22Rv1 (cell line): Measurements from ENCODE around the gene TXNDC15.

ENCODE experiments used
- ZFX ChIP-seq: fragments of 450-650 bp; IDR thresholded peaks from 2 replicates; pipeline ENCODE4 v1.6.1; 2017; ENCODE audit warnings: antibody characterized with exemption, borderline replicate concordance
- TF ChIP-seq, protein P1 (sequence below): fragments of 450-650 bp; IDR thresholded peaks from 2 replicates; pipeline ENCODE4 v1.5.1; 2017; ENCODE audit warnings: mild to moderate bottlenecking

DNA sequence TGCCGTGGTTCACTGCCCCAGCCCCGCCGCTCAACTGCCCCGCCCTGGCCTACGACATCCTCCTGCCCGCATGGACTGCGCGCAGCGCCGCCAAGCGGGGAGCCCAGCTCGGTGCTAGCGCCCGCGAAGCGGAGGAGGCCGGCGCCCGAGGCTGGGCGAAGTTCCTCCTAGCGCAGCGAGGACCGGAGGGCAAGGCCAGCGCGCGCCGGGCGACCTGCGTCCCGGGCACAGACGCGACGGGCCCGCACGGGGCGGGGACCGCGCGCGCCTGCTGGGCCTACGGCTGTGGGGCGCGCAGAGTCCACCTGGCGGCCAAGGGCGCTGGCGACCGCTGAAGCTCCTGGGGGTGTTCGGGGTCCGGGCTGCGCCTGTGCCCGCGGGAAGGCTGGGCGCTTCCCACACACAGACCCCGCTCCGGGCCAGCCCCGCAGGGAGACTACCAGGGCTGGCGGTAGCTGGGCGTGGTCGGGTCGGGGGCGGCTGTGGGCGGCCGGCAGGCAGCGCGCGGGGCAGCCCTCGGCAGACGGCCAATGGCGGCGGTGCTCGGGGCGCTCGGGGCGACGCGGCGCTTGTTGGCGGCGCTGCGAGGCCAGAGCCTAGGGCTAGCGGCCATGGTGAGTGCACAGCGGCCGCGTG, 30.6 kb downstream of the TXNDC15 start, which contains the start of gene PCBD2:
- TF ChIP-seq, protein P1, sequence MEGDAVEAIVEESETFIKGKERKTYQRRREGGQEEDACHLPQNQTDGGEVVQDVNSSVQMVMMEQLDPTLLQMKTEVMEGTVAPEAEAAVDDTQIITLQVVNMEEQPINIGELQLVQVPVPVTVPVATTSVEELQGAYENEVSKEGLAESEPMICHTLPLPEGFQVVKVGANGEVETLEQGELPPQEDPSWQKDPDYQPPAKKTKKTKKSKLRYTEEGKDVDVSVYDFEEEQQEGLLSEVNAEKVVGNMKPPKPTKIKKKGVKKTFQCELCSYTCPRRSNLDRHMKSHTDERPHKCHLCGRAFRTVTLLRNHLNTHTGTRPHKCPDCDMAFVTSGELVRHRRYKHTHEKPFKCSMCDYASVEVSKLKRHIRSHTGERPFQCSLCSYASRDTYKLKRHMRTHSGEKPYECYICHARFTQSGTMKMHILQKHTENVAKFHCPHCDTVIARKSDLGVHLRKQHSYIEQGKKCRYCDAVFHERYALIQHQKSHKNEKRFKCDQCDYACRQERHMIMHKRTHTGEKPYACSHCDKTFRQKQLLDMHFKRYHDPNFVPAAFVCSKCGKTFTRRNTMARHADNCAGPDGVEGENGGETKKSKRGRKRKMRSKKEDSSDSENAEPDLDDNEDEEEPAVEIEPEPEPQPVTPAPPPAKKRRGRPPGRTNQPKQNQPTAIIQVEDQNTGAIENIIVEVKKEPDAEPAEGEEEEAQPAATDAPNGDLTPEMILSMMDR: peak; percentile 96
- no peak for TF ChIP-seq ZFX
